PC-3 (cell line): ENCODE measurements around the gene SLC4A2. TPM values are rescaled to one million over a fixed set of nuclear protein-coding genes. Genes with fewer than 3 reads are reported as not detected.
A peak's percentile ranks its signal among the peaks of the same experiment; 100 is the strongest.

Experiments used
- ATAC-seq: fragments of 200-7000 bp; cut with Tn5 transposase; 2 replicates; pipeline ENCODE4 v1.9.1; 2020; ENCODE audit warnings: mild to moderate bottlenecking, moderate library complexity
- BruUV-seq: library from RNA; stranded (reverse); fragments of 400-500 nt; replicated peaks from 2 replicates; lab custom pipeline; 2021; lab: Mats Ljungman, UMichigan
- CTCF ChIA-PET: fragments of 300-600 bp; sonication (Branson Sonifier 250); formaldehyde crosslinking; loops from one replicate; lab custom pipeline; 2022; ENCODE audit warnings: antibody characterized with exemption; lab: Charles Lee
- POLR2A ChIA-PET: fragments of 300-600 bp; sonication (Branson Sonifier 250); formaldehyde crosslinking; loops from one replicate; lab custom pipeline; 2022; ENCODE audit warnings: antibody characterized with exemption; ENCODE audit not compliant: unreplicated experiment; lab: Charles Lee
- DNase-seq: peaks from one replicate; pipeline ENCODE4 v3.0.0-alpha.2; 2015
- H2AFZ ChIP-seq: fragments of 300-600 bp; sonication (generic); 2 replicates; pipeline ENCODE4 v1.6.0; 2016; ENCODE audit warnings: antibody characterized with exemption, low read length
- H3F3A ChIP-seq: fragments of 300-600 bp; sonication (generic); one replicate; pipeline ENCODE4 v1.6.0; 2017; ENCODE audit warnings: antibody characterized with exemption, low read length, control low read depth, mild to moderate bottlenecking; ENCODE audit not compliant: unreplicated experiment
- H3K27ac ChIP-seq: fragments of 300-600 bp; sonication (generic); 2 replicates; pipeline ENCODE4 v1.5.1; 2016; ENCODE audit warnings: mild to moderate bottlenecking, low read length
- H3K27me3 ChIP-seq: fragments of 300-600 bp; sonication (generic); 2 replicates; pipeline ENCODE4 v1.6.1; 2016; ENCODE audit warnings: low read length, mixed read lengths
- H3K36me3 ChIP-seq: fragments of 300-600 bp; sonication (generic); 2 replicates; pipeline ENCODE4 v1.6.1; 2016; ENCODE audit warnings: low read depth, mixed run types, low read length, mixed read lengths
- H3K4me1 ChIP-seq: fragments of 300-600 bp; sonication (generic); 2 replicates; pipeline ENCODE4 v1.5.1; 2016; ENCODE audit warnings: low read length; ENCODE audit not compliant: insufficient read depth
- H3K4me2 ChIP-seq: fragments of 300-600 bp; sonication (generic); 2 replicates; pipeline ENCODE4 v1.6.0; 2016; ENCODE audit warnings: low read length
- H3K4me3 ChIP-seq: fragments of 300-600 bp; sonication (generic); 2 replicates; pipeline ENCODE4 v1.5.1; 2016; ENCODE audit warnings: mild to moderate bottlenecking, low read length, mixed read lengths
- H3K79me2 ChIP-seq: fragments of 300-600 bp; sonication (generic); 2 replicates; pipeline ENCODE4 v1.6.1; 2017; ENCODE audit warnings: low read length, mixed read lengths
- H3K9ac ChIP-seq: fragments of 300-600 bp; sonication (generic); 2 replicates; pipeline ENCODE4 v1.6.0; 2016; ENCODE audit warnings: mild to moderate bottlenecking, low read length
- H3K9me2 ChIP-seq: fragments of 300-600 bp; sonication (generic); replicated peaks from 2 replicates; pipeline ENCODE4 v1.6.1; 2016; ENCODE audit warnings: mixed run types, low read length, mixed read lengths
- H3K9me3 ChIP-seq: fragments of 300-600 bp; sonication (generic); 2 replicates; pipeline ENCODE4 v1.6.1; 2016; ENCODE audit warnings: low read length, mixed read lengths
- H4K20me1 ChIP-seq: fragments of 300-600 bp; sonication (generic); 2 replicates; pipeline ENCODE4 v1.6.1; 2016; ENCODE audit warnings: low read length, mixed read lengths
- CTCF ChIP-seq: fragments of 300-600 bp; sonication (generic); conservative IDR thresholded peaks from 2 replicates; pipeline ENCODE4 v1.5.1; 2017; ENCODE audit warnings: antibody characterized with exemption, low read depth, mild to moderate bottlenecking, low read length
- EZH2 ChIP-seq: fragments of 300-600 bp; sonication (generic); IDR thresholded peaks from one replicate; pipeline ENCODE4 v1.6.1; 2017; ENCODE audit warnings: antibody characterized with exemption, mild to moderate bottlenecking, low read length; ENCODE audit not compliant: unreplicated experiment
- EZH2phosphoT487 ChIP-seq: fragments of 300-600 bp; sonication (generic); IDR thresholded peaks from 2 replicates; pipeline ENCODE4 v1.6.1; 2018; ENCODE audit warnings: mild to moderate bottlenecking, antibody characterized with exemption, low read length, borderline replicate concordance
- intact Hi-C: fragments of 100-400 bp; cut with micrococcal nuclease; formaldehyde crosslinking; loops from 2 replicates; pipeline ENCODE4 v1.9.0; 2023
- total RNA-seq: library from RNA; depleted of rRNA; stranded (reverse); fragments of >200 nt; gene quantifications from 2 replicates; pipeline ENCODE4 v1.2.3, GENCODE V29; 2014

Gene SLC4A2
- total RNA-seq, 1 experiment from 2014 or later: 284 TPM

DNA sequence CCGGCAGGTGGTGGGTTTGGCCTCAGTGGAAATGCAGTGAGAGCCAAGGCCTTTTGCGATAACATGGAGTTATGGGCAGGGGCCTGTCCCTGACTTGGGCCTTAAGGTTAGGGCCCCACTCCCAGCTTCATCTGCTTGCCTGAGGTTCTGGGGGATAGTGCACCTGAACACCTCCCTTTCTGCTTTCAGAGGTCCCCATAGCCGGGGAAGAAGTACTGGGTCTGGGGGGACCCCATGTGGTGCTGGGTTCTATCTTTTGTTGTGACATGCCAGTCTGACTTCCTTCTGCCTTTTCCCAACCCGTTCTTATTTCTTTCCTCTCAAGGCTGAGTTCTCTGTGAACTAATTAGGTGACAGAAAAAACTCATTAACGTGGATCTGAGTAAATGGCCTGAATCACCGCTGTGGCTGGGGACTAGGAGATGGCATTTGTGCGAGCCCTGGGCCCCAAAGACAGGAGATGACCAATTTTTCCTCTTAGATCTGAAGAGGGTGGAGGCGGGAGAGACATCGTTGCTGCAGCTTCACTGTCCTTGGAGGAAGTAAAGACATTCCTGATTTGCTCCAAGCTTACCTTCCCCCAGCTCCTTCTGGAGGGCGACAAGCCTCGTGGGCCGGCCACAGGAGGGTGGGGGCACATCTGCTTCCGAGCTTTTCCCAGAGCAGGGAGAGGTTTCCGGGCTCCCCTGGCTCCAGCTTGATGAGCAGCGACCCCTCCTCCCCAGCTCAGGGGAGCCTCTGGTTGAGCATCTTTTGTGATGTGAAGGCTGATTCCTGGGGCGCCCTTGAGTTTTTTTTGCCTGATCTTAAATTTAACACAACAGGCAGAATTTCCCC lies 28.8 kb downstream of the SLC4A2 start:
- peaks cover 65% of the 10 kb centered on the region for H3K79me2 ChIP-seq
- no peaks in the 10 kb centered on the region for H3K9me3 ChIP-seq
- TF ChIP-seq EZH2phosphoT487: no peak
- no peak for TF ChIP-seq CTCF
- no peak for TF ChIP-seq EZH2
- CTCF ChIA-PET: interaction anchor here (0.6 kb wide), 1 partner anchor 11 kb away, joined by 3 read pairs; no protein-coding TSS in a partner anchor
- no peaks in the 10 kb centered on the region for H3F3A ChIP-seq
- intact Hi-C loops: no loop called here
- H3K36me3 ChIP-seq: no peaks in the 10 kb centered on the region; the same call in 1 of the 2 replicates
- DNase-seq: peak; percentile 20
- peak overlapping the region; percentile 42 for H3K27ac ChIP-seq
- no peaks in the 10 kb centered on the region for H3K9me2 ChIP-seq
- POLR2A ChIA-PET: no interaction called here
- H3K4me2 ChIP-seq: peak overlapping the region; percentile 100
- H3K4me3 ChIP-seq: peak overlapping the region; percentile 99
- peaks cover 37% of the 10 kb centered on the region for H3K4me1 ChIP-seq
- no peaks in the 10 kb centered on the region for H3K27me3 ChIP-seq
- H2AFZ ChIP-seq: peak overlapping the region; percentile 82
- peaks cover 24% of the 10 kb centered on the region for H4K20me1 ChIP-seq
- H3K9ac ChIP-seq: peak overlapping the region; percentile 87
- BruUV-seq: TSS peak; percentile 37
- no peak for ATAC-seq

DNA sequence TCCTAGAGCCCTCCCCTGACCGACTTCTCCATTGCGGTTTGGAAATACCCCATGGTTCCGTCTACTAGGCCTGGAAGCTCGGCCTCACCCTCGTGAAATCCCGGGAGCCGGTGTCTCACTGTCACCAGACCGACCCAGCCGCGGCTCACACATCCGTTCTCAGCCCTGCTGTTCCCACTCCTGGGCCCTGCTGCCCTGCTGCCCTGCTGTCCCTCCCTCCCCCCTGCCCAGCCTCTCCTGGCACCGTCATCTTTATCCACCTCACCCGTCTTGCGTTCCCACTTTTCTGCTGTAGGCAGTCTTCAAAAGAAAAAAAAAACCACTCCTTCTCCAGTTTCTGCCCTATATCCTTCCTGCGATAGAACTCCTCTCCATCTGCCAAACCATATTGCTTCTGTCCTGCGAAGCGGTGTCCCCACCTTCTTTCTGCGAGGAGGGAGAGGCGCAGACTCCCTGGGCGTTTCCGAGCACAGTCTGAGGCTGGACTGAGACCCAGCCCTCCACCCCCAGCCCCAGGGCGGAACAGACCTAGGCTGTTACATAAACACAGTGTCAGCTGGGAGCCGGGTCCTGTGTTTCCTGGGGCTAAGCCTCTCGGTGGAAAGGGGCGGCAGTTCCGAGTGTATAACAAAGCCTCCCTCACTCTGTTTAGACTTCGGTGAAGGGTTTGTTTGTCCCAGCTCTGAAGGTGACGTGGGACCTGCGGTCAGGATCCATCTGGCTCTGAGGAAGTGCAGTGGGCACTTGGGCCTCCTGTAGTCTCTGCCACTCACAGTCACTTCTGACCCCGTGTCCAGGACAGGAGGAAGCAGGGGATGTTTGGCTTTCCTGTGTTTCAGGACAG lies 29.7 kb downstream of the SLC4A2 start:
- ChIA-PET CTCF (no interaction called here), POLR2A (no interaction called here)
- Histone ChIP-seq H3K27ac (peak overlapping the region; percentile 42), H3K27me3 (no peaks in the 10 kb centered on the region), H3K9me2 (no peaks in the 10 kb centered on the region), H3K4me1 (peaks cover 33% of the 10 kb centered on the region), H2AFZ (peak overlapping the region; percentile 44), H3K4me3 (peak overlapping the region; percentile 99), H4K20me1 (peaks cover 29% of the 10 kb centered on the region), H3F3A (no peaks in the 10 kb centered on the region), H3K36me3 (no peaks in the 10 kb centered on the region; the same call in 1 of the 2 replicates), H3K79me2 (peaks cover 74% of the 10 kb centered on the region), H3K9ac (peak overlapping the region; percentile 87), H3K9me3 (no peaks in the 10 kb centered on the region), H3K4me2 (peak overlapping the region; percentile 100)
- ATAC-seq: peak; percentile 9
- TF ChIP-seq EZH2 (no peak), EZH2phosphoT487 (no peak), CTCF (no peak)
- peak; percentile 39 for DNase-seq
- intact Hi-C loops: loop anchor here (1.0 kb wide), 1 partner anchor 24 kb away; no protein-coding TSS in a partner anchor
- no TSS peak for BruUV-seq
